Transverse colon (tissue), 4 donors: Measurements from ENCODE around the gene ENTPD1. TPM values are rescaled to one million over a fixed set of nuclear protein-coding genes. Genes with fewer than 3 reads are reported as not detected.

Source experiments
- DNase-seq: peaks from one replicate; pipeline ENCODE4 v3.0.0-alpha.2; 2019
- H3K27ac ChIP-seq, 4 donors: fragments of 200-600 bp; sonication (generic); 2 replicates each; pipeline ENCODE4 v1.5.1; 2016 to 2018; ENCODE audit warnings: inconsistent platforms in 4 of 4
- H3K27me3 ChIP-seq: fragments of 200-600 bp; sonication (generic); 2 replicates; pipeline ENCODE4 v1.5.1; 2017; ENCODE audit warnings: inconsistent platforms
- H3K36me3 ChIP-seq, 4 donors: fragments of 200-600 bp; sonication (generic); 2 replicates each; pipeline ENCODE4 v1.5.1; 2017 to 2019; ENCODE audit warnings: inconsistent platforms in 4 of 4
- H3K4me1 ChIP-seq, 4 donors: fragments of 200-600 bp; sonication (generic); 2 replicates each; pipeline ENCODE4 v1.5.1; 2017 to 2020; ENCODE audit warnings: inconsistent platforms in 4 of 4
- H3K4me3 ChIP-seq, 4 donors: fragments of 200-600 bp; sonication (generic); 1 replicate in 1 of 4; 2 replicates in 3 of 4; pipeline versions ENCODE4 v1.5.1 to v1.6.1; 2017 to 2019; ENCODE audit warnings: inconsistent platforms in 4 of 4
- H3K9me3 ChIP-seq, 2 donors: fragments of 200-600 bp; sonication (generic); 2 replicates each; pipeline ENCODE4 v1.5.1; 2017 to 2019; ENCODE audit warnings: inconsistent platforms in 2 of 2
- CTCF ChIP-seq, 5 experiments: fragments of 200-600 bp in 3 of 5; fragments of 450-650 bp in 2 of 5; sonication (generic) in 3 of 5; IDR thresholded peaks; 1 replicate in 2 of 5; 2 replicates in 3 of 5; pipeline ENCODE4 v1.5.1; 2016 to 2017; ENCODE audit warnings: antibody characterized with exemption in 5 of 5, inconsistent platforms in 3 of 5, mild to moderate bottlenecking in 2 of 5, moderate library complexity in 1 of 5
- EP300 ChIP-seq: sonication (generic); formaldehyde crosslinking; IDR thresholded peaks from one replicate; pipeline ENCODE4 v1.6.1; 2017; ENCODE audit warnings: antibody characterized with exemption, low read depth
- POLR2A ChIP-seq: fragments of 450-650 bp; IDR thresholded peaks from one replicate; pipeline ENCODE4 v1.6.1; 2016; ENCODE audit warnings: antibody characterized with exemption, mild to moderate bottlenecking, moderate library complexity
- POLR2AphosphoS5 ChIP-seq, 3 donors: sonication (generic); formaldehyde crosslinking; IDR thresholded peaks; one replicate each; pipeline ENCODE4 v1.6.1; 2016; ENCODE audit warnings: antibody characterized with exemption in 3 of 3
- WGBS, 2 donors: methylation state at CpG; one replicate each; pipeline ENCODE4 v1.1.5; 2018; ENCODE audit warnings: low coverage in 1 of 2; 5-methylcytosine and 5-hydroxymethylcytosine counted together
- in situ Hi-C, 4 donors: fragments of 200-750 bp; cut with MboI; loops; one replicate each; pipeline versions ENCODE4 v1.15.0 to v1.15.1; 2017; ENCODE audit warnings: low sequenced_read_pairs in 3 of 4, low pct_ligation_motif_present in 1 of 4, low pct_unique_long_range_greater_than_20kb in 1 of 4
- intact Hi-C: fragments of 100-400 bp; cut with DNase I; formaldehyde crosslinking; loops from one replicate; pipeline ENCODE4 v1.15.1; 2023; ENCODE audit warnings: low total_unique reads
- total RNA-seq, 4 donors: library from RNA; depleted of rRNA; stranded (reverse); fragments of >200 nt; gene quantifications; one replicate each; pipeline ENCODE4 v1.1.0, GENCODE V29; 2016

ENTPD1 gene
- total RNA-seq, 4 donors from 2014 or later = 5.1 to 35.6 (median 11.0) TPM

- in situ Hi-C loops (no loop called here), intact Hi-C loops (no loop called here)
- Histone ChIP-seq H3K36me3 (no peaks in the 10 kb centered on the region), H3K4me3 (no peak overlapping the region), H3K27ac (peak overlapping the region in 2 of 4 donors; percentile 57 to 70), H3K9me3 (no peaks in the 10 kb centered on the region), H3K27me3 (no peaks in the 10 kb centered on the region), H3K4me1 (peaks cover 0 to 29% (median 4%) of the 10 kb centered on the region in 4 donors)
- WGBS, 2 donors = 67 to 86% methylated on average over 2 of the region's 2 CpGs
- no peak for TF ChIP-seq POLR2A
- no peak for TF ChIP-seq EP300
- TF ChIP-seq POLR2AphosphoS5 (IDR thresholded peaks at IDR 0.05) = no peak
- TF ChIP-seq CTCF (IDR thresholded peaks at IDR 0.05) = no peak
- no peak for DNase-seq
Observed at GRCh38 chr10:95791425-95791979, 35.5 kb downstream of the ENTPD1 start.

GRCh38 chr10:95792211-95792780 lies 36.3 kb downstream of the ENTPD1 start:
- Histone ChIP-seq H3K27me3 (no peaks in the 10 kb centered on the region), H3K4me1 (peaks cover 0 to 29% (median 4%) of the 10 kb centered on the region in 4 donors), H3K27ac (peak overlapping the region; percentile 52 to 70 (median 62)), H3K36me3 (no peaks in the 10 kb centered on the region), H3K9me3 (no peaks in the 10 kb centered on the region), H3K4me3 (no peak overlapping the region)
- TF ChIP-seq CTCF (IDR thresholded peaks at IDR 0.05) = no peak
- TF ChIP-seq POLR2A = no peak
- no peak for TF ChIP-seq POLR2AphosphoS5 (IDR thresholded peaks at IDR 0.05)
- no peak for TF ChIP-seq EP300
- intact Hi-C loops = no loop called here
- 80 to 85% methylated on average over 1 to 2 of the region's 2 CpGs for WGBS, 2 donors
- no peak for DNase-seq
- in situ Hi-C loops = no loop called here

- no peak for DNase-seq
- Histone ChIP-seq H3K36me3 (no peaks in the 10 kb centered on the region), H3K27me3 (no peaks in the 10 kb centered on the region), H3K4me3 (no peak overlapping the region), H3K27ac (peak overlapping the region; percentile 52 to 70 (median 62)), H3K9me3 (no peaks in the 10 kb centered on the region), H3K4me1 (peaks cover 0 to 29% (median 4%) of the 10 kb centered on the region in 4 donors)
- in situ Hi-C loops = no loop called here
- WGBS, 2 donors = 44 to 61% methylated on average over 3 to 4 of the region's 4 CpGs
- no peak for TF ChIP-seq EP300
- no peak for TF ChIP-seq POLR2A
- no peak for TF ChIP-seq CTCF (IDR thresholded peaks at IDR 0.05)
- TF ChIP-seq POLR2AphosphoS5 (IDR thresholded peaks at IDR 0.05) = no peak
- intact Hi-C loops = no loop called here
Observed at GRCh38 chr10:95792874-95793285, 36.9 kb downstream of the ENTPD1 start.

- DNase-seq = peak; percentile 47
- 60 to 70% methylated on average over 1 to 2 of the region's 2 CpGs for WGBS, 2 donors
- Histone ChIP-seq H3K4me3 (no peak overlapping the region), H3K4me1 (peaks cover 0 to 27% (median 4%) of the 10 kb centered on the region in 4 donors), H3K27me3 (no peaks in the 10 kb centered on the region), H3K9me3 (no peaks in the 10 kb centered on the region), H3K27ac (peak overlapping the region; percentile 9 to 70 (median 62)), H3K36me3 (no peaks in the 10 kb centered on the region)
- intact Hi-C loops = no loop called here
- in situ Hi-C loops = no loop called here
- no peak for TF ChIP-seq CTCF (IDR thresholded peaks at IDR 0.05)
- no peak for TF ChIP-seq POLR2A
- no peak for TF ChIP-seq EP300
- no peak for TF ChIP-seq POLR2AphosphoS5 (IDR thresholded peaks at IDR 0.05)
Observed at GRCh38 chr10:95793401-95794045, 37.6 kb downstream of the ENTPD1 start.
